Measurements from ENCODE around the gene LEMD2.

GRCh38 chr6:33752646-33753015 lies 36.3 kb downstream of the LEMD2 start:
- TF ChIP-seq, protein P1, sequence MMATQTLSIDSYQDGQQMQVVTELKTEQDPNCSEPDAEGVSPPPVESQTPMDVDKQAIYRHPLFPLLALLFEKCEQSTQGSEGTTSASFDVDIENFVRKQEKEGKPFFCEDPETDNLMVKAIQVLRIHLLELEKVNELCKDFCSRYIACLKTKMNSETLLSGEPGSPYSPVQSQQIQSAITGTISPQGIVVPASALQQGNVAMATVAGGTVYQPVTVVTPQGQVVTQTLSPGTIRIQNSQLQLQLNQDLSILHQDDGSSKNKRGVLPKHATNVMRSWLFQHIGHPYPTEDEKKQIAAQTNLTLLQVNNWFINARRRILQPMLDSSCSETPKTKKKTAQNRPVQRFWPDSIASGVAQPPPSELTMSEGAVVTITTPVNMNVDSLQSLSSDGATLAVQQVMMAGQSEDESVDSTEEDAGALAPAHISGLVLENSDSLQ (IDR thresholded peaks at IDR 0.05) = no peak
- TF ChIP-seq ZNF384 (IDR thresholded peaks at IDR 0.05) (no peak), FOXM1 (IDR thresholded peaks at IDR 0.05; ENCODE audit: borderline replicate concordance) (no peak), ARNT (IDR thresholded peaks at IDR 0.05) (no peak), NFRKB (IDR thresholded peaks at IDR 0.05) (no peak), SP1 (IDR thresholded peaks at IDR 0.05) (no peak), ELF4 (IDR thresholded peaks at IDR 0.05) (no peak), BHLHE40 (IDR thresholded peaks at IDR 0.05; ENCODE audit: borderline replicate concordance) (no peak), SUZ12 (IDR thresholded peaks at IDR 0.05) (no peak), FOXK2 (IDR thresholded peaks at IDR 0.05) (no peak), CTBP1 (IDR thresholded peaks at IDR 0.05; ENCODE audit: borderline replicate concordance) (no peak), FOXA1 (IDR thresholded peaks at IDR 0.05) (no peak)

All from HEK293T (cell line).